ENCODE measurements around the gene PC.
"Not testable (repeated sequence)": the region's sequence is repeated elsewhere in the genome, so short reads cannot be mapped to it uniquely, and the experiment has no call there.

PC gene

GRCh38 chr11:66958232-66958955 is at the start of gene PC:
Gene PC, minus strand, starts transcription at chr11:66958383. Its CDS starts 86,224 bp downstream, at chr11:66872159.
- peak; percentile 99 for DNase-seq

GRCh38 chr11:67007126-67007525 is 48.9 kb upstream of the PC start:
- no peak for DNase-seq

GRCh38 chr11:67006029-67006884 is 48.1 kb upstream of the PC start:
- peak; percentile 21 for DNase-seq

- not testable (repeated sequence) for DNase-seq
Observed at GRCh38 chr11:67005200-67005599, 47.0 kb upstream of the PC start.

GRCh38 chr11:67002921-67003411 is 44.8 kb upstream of the PC start:
- no peak for DNase-seq

GRCh38 chr11:67002297-67002913 is 44.2 kb upstream of the PC start:
- no peak for DNase-seq

- no peak for DNase-seq
Observed at GRCh38 chr11:67001332-67001731, 43.1 kb upstream of the PC start.

GRCh38 chr11:66999555-66999954 is 41.4 kb upstream of the PC start:
- no peak for DNase-seq

GRCh38 chr11:66996609-66997273 is 38.6 kb upstream of the PC start:
- no peak for DNase-seq

GRCh38 chr11:66992041-66992440 is 33.9 kb upstream of the PC start:
- DNase-seq, result no peak

- not testable (repeated sequence) for DNase-seq
Observed at GRCh38 chr11:66989360-66989759, 31.2 kb upstream of the PC start.

GRCh38 chr11:66988741-66989140 is 30.6 kb upstream of the PC start:
- DNase-seq, result not testable (repeated sequence)

GRCh38 chr11:66987924-66988637 is 29.9 kb upstream of the PC start:
- DNase-seq, result no peak

- DNase-seq, result no peak
Observed at GRCh38 chr11:66987158-66987620, 29.0 kb upstream of the PC start.

- no peak for DNase-seq
Observed at GRCh38 chr11:66986178-66986545, 28.0 kb upstream of the PC start.

- no peak for DNase-seq
Observed at GRCh38 chr11:66985508-66986177, 27.5 kb upstream of the PC start.

- DNase-seq, result no peak
Observed at GRCh38 chr11:66983275-66983924, 25.2 kb upstream of the PC start.

- DNase-seq, result no peak
Observed at GRCh38 chr11:66981976-66982578, 23.9 kb upstream of the PC start.

GRCh38 chr11:66979336-66979980 is 21.3 kb upstream of the PC start:
- no peak for DNase-seq

GRCh38 chr11:66978717-66979116 is 20.5 kb upstream of the PC start:
- DNase-seq, result no peak
